SK-N-SH (cell line): ENCODE data around the gene ACLY.

Source experiments
- ELF1 ChIP-seq: IDR thresholded peaks from 2 replicates; pipeline ENCODE4 v1.4.0; 2012
- EZH2phosphoT487 ChIP-seq: fragments of 200-600 bp; sonication (generic); IDR thresholded peaks from 2 replicates; pipeline ENCODE4 v1.6.1; 2017; ENCODE audit warnings: low read depth, mixed run types, mild to moderate bottlenecking, antibody characterized with exemption, moderate library complexity, borderline replicate concordance

GRCh38 chr17:41818024-41818423, 100.7 kb downstream of the ACLY start:
- TF ChIP-seq EZH2phosphoT487 (no peak), ELF1 (no peak)
